Endothelial cell (in vitro differentiated cells): ENCODE results near the gene PIGW. TPM values are rescaled to one million over a fixed set of nuclear protein-coding genes. Genes with fewer than 3 reads are reported as not detected.

ENCODE experiments used
- DNase-seq: peaks from one replicate; pipeline ENCODE4 v3.0.0; 2021; ENCODE audit warnings: low spot score
- H3K27ac Mint-ChIP-seq: one replicate; pipeline ENCODE4 v1.8.0; 2021; ENCODE audit warnings: mixed read lengths, inconsistent platforms; ENCODE audit not compliant: unreplicated experiment
- H3K27me3 Mint-ChIP-seq: one replicate; pipeline ENCODE4 v1.8.0; 2021; ENCODE audit warnings: mild to moderate bottlenecking, moderate library complexity, mixed read lengths, inconsistent platforms; ENCODE audit not compliant: unreplicated experiment
- H3K36me3 Mint-ChIP-seq: one replicate; pipeline ENCODE4 v1.8.0; 2021; ENCODE audit warnings: mild to moderate bottlenecking, low read depth, mixed read lengths, inconsistent platforms; ENCODE audit not compliant: unreplicated experiment
- H3K4me1 Mint-ChIP-seq: one replicate; pipeline ENCODE4 v1.8.0; 2021; ENCODE audit warnings: mild to moderate bottlenecking, mixed read lengths, inconsistent platforms; ENCODE audit not compliant: unreplicated experiment
- H3K4me3 Mint-ChIP-seq: one replicate; pipeline ENCODE4 v1.8.0; 2021; ENCODE audit warnings: mild to moderate bottlenecking, mixed read lengths, inconsistent platforms; ENCODE audit not compliant: unreplicated experiment
- H3K9me3 Mint-ChIP-seq: one replicate; pipeline ENCODE4 v1.8.0; 2021; ENCODE audit warnings: mixed read lengths, inconsistent platforms; ENCODE audit not compliant: unreplicated experiment
- CTCF ChIP-seq: fragments of 200-600 bp; sonication (generic); IDR thresholded peaks from one replicate; pipeline ENCODE4 v1.5.0; 2021; ENCODE audit warnings: antibody characterized with exemption; ENCODE audit not compliant: unreplicated experiment
- total RNA-seq: library from RNA; stranded (reverse); fragmentation: NEBNext Ultra II Directional; extraction: Animal tissue kit (Norgen Biotek cat#: 25700); gene quantifications from one replicate; pipeline ENCODE4 v1.2.1, GENCODE V29; 2021; ENCODE audit not compliant: unreplicated experiment

PIGW gene
- total RNA-seq, 1 donor from 2014 or later, result 5.4 TPM

- Mint-ChIP-seq H3K36me3 (peaks cover 30% of the 10 kb centered on the region), H3K9me3 (no peaks in the 10 kb centered on the region), H3K4me1 (no peaks in the 10 kb centered on the region), H3K27me3 (peaks cover 7% of the 10 kb centered on the region), H3K27ac (no peak overlapping the region), H3K4me3 (peak overlapping the region; percentile 3)
- no peak for DNase-seq
- TF ChIP-seq CTCF, result no peak
Measured at GRCh38 chr17:36512641-36513040, 22.1 kb upstream of the PIGW start.

- DNase-seq, result no peak
- no peaks in the 10 kb centered on the region for H3K4me1 Mint-ChIP-seq
- peaks cover 23% of the 10 kb centered on the region for H3K36me3 Mint-ChIP-seq
- H3K27me3 Mint-ChIP-seq, result peaks cover 7% of the 10 kb centered on the region
- H3K9me3 Mint-ChIP-seq, result no peaks in the 10 kb centered on the region
- no peak overlapping the region for H3K27ac Mint-ChIP-seq
- no peak overlapping the region for H3K4me3 Mint-ChIP-seq
- no peak for TF ChIP-seq CTCF
Measured at GRCh38 chr17:36514856-36515255, 19.9 kb upstream of the PIGW start.

GRCh38 chr17:36515837-36516236 is 18.9 kb upstream of the PIGW start:
- peaks cover 17% of the 10 kb centered on the region for H3K36me3 Mint-ChIP-seq
- no peak for TF ChIP-seq CTCF

GRCh38 chr17:36523113-36523512 is 11.7 kb upstream of the PIGW start:
- H3K4me1 Mint-ChIP-seq, result no peaks in the 10 kb centered on the region
- H3K9me3 Mint-ChIP-seq, result no peaks in the 10 kb centered on the region
- H3K4me3 Mint-ChIP-seq, result no peak overlapping the region
- H3K27me3 Mint-ChIP-seq, result peaks cover 2% of the 10 kb centered on the region
- TF ChIP-seq CTCF, result no peak
- peaks cover 9% of the 10 kb centered on the region for H3K36me3 Mint-ChIP-seq
- no peak overlapping the region for H3K27ac Mint-ChIP-seq
- DNase-seq, result no peak

More at GRCh38 chr17:36515837-36516236, 18.9 kb upstream of the PIGW start:
- DNase-seq, result no peak
- no peak overlapping the region for H3K4me3 Mint-ChIP-seq
- no peak overlapping the region for H3K27ac Mint-ChIP-seq
- no peaks in the 10 kb centered on the region for H3K4me1 Mint-ChIP-seq
- no peaks in the 10 kb centered on the region for H3K9me3 Mint-ChIP-seq
- peaks cover 7% of the 10 kb centered on the region for H3K27me3 Mint-ChIP-seq

GRCh38 chr17:36524428-36524876 is 10.3 kb upstream of the PIGW start:
- H3K9me3 Mint-ChIP-seq, result no peaks in the 10 kb centered on the region
- no peak overlapping the region for H3K4me3 Mint-ChIP-seq
- peaks cover 12% of the 10 kb centered on the region for H3K36me3 Mint-ChIP-seq
- H3K27ac Mint-ChIP-seq, result no peak overlapping the region
- H3K27me3 Mint-ChIP-seq, result peaks cover 2% of the 10 kb centered on the region
- no peak for DNase-seq
- TF ChIP-seq CTCF, result no peak
- H3K4me1 Mint-ChIP-seq, result peaks cover 3% of the 10 kb centered on the region
